NCI-H2029 treated with DMSO at 0.1 percent for 48 hours (cell line): ENCODE measurements around the gene SLC35E4.

Experiments used
- DNase-seq: peaks from one replicate; lab custom pipeline; 2025; lab: John Stamatoyannopoulos, UW

Gene SLC35E4

GRCh38 chr22:30694171-30694639, 58.6 kb downstream of the SLC35E4 start:
- DNase-seq = no peak

- DNase-seq = no peak
Measured at GRCh38 chr22:30694640-30695350, 59.2 kb downstream of the SLC35E4 start, which contains the start of gene OSBP2. TSS of gene OSBP2 (plus strand) at chr22:30694874. CDS start at chr22:30694910, 36 bp downstream.

GRCh38 chr22:30695351-30695851, 59.8 kb downstream of the SLC35E4 start:
- DNase-seq = no peak

- no peak for DNase-seq
Measured at GRCh38 chr22:30695871-30696655, 60.5 kb downstream of the SLC35E4 start.
